Heart left ventricle (tissue), 13 donors: ENCODE measurements around the gene GLT8D2.

Experiments used
- CTCF ChIP-seq, 12 donors: fragments of 200-600 bp; sonication (generic) in 4 of 12; IDR thresholded peaks; one replicate each; pipeline versions ENCODE4 v1.5.0 to v1.8.0; 2018 to 2022; ENCODE audit warnings: antibody characterized with exemption in 12 of 12, mild to moderate bottlenecking in 5 of 12
- POLR2A ChIP-seq, 2 donors: fragments of 450-650 bp; IDR thresholded peaks; one replicate each; pipeline ENCODE4 v1.6.1; 2017; ENCODE audit warnings: antibody characterized with exemption in 2 of 2, mild to moderate bottlenecking in 2 of 2, moderate library complexity in 2 of 2
- donor health status: ischemic (EF 13 %, LVEDD 7.1; RV severe dilation, severe dysfunction).
- donor health status: DM: no; HTN: yes; CAD: no.
- donor health status: DM: no; HTN: no; CAD: no.
- donor health status: ischemic (EF 25% LVEDD 6.9; RV normal size, moderate dysfunction).
- donor health status: ischemic (EF 25% LVEDD 5.7; RV mildly dilated, moderate dysfunction).
- donor health status: ischemic (EF 35%, LVEDD 5.7; RV mildly dilated, moderate dysfunction).
- donor health status: nonischemic (EF 11% LVEDD 7.7; RV severe dilation, severe dysfunction).
- donor health status: DM: yes; HTN: yes; CAD: no.
- donor health status: PGD.
- donor health status: ischemic (EF 29% LVEDD 5.4; RV normal size, mild dysfunction).
- donor health status: nonischemic (EF 23%, LVEDD 6.1; RV moderate dilation, normal function).

GRCh38 chr12:104046306-104046705 is 3.7 kb downstream of the GLT8D2 start:
- TF ChIP-seq CTCF (IDR thresholded peaks at IDR 0.05) (no peak), POLR2A (IDR thresholded peaks at IDR 0.05) (no peak)
